Glomerular endothelial cell (primary cell): ENCODE results near the gene RBFOX1. TPM values are rescaled to one million over a fixed set of nuclear protein-coding genes. Genes with fewer than 3 reads are reported as not detected.

ENCODE experiments used
- DNase-seq: peaks from one replicate; pipeline ENCODE4 v3.0.0-alpha.2; 2011; ENCODE audit warnings: low read depth, low spot score; ENCODE audit errors: extremely low read depth
- total RNA-seq: library from RNA; depleted of rRNA; stranded (reverse); fragments of >200 nt; gene quantifications from 2 replicates; pipeline ENCODE4 v1.2.3, GENCODE V29; 2015

The RBFOX1 gene
- total RNA-seq, 1 donor from 2014 or later = not detected

DNA sequence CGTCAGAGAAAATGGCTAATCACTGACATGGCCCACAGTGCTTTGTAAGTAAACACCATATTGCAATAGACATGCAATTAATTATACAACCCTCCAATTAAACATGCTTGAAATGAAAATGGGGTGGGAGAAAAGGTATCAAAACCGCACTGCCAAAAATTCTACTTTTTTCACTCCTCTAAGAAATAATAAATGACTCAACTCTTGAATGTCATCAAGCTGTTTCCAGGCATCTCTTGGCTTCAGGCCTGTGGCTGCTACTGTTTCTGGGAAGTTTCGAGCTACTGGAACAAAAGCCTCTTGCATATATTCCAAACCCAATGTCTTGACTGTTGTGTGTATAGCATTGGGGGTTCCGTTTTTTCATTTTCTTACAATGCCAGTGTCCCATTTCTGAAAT is 412.6 kb downstream of the RBFOX1 start:
- no peak for DNase-seq

DNA sequence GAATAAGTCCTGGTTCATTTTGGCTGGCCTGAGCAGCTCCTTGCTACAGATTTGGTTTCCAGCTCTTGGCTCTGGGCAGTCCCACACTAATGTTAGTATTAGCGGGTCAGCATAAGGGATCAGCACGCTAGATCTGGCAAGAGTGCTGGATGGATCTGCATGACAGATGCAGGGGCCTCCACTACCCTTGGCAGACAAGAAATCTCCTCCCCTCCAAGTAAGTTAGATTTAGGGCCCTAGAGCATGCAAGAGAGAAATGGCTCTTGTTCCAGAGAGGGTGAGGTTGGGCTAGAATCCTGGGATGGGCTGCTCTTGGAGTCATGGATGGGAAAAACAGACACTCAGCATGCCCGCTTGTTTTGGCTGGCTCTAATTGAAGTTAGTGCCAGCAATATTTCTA is 414.3 kb downstream of the RBFOX1 start:
- no peak for DNase-seq

GRCh38 chr16:7748522-7748921 is 415.9 kb downstream of the RBFOX1 start:
- no peak for DNase-seq

- no peak for DNase-seq
Observed at GRCh38 chr16:7755347-7755882, 422.8 kb downstream of the RBFOX1 start.
